Stimulated activated effector memory CD8-positive, alpha-beta T cell treated with anti-CD3 and anti-CD28 coated beads, Interleukin-12 subunit alpha, Interleukin-12 subunit beta, amount 100 ng/mL, for 72 hours (primary cell): ENCODE results near the gene SCYL3.

ENCODE experiments used
- ATAC-seq: fragments of 150-1000 bp; cut with Tn5 transposase; 2 replicates; pipeline ENCODE4 v1.10.0; 2021
- DNase-seq, 2 donors: peaks; one replicate each; pipeline ENCODE4 v3.0.0; 2021 to 2022; ENCODE audit warnings: low spot score in 2 of 2
- H3K27ac Mint-ChIP-seq: one replicate; pipeline ENCODE4 v1.8.0; 2022; ENCODE audit warnings: mild to moderate bottlenecking, mixed read lengths
- H3K36me3 Mint-ChIP-seq: one replicate; pipeline ENCODE4 v1.8.0; 2022; ENCODE audit warnings: mild to moderate bottlenecking, mixed read lengths
- H3K4me1 Mint-ChIP-seq: one replicate; pipeline ENCODE4 v1.8.0; 2022; ENCODE audit warnings: mixed read lengths
- H3K4me3 Mint-ChIP-seq: one replicate; pipeline ENCODE4 v1.8.0; 2022; ENCODE audit warnings: mild to moderate bottlenecking, mixed read lengths
- H3K9me3 Mint-ChIP-seq: one replicate; pipeline ENCODE4 v1.8.0; 2022; ENCODE audit warnings: mixed read lengths

The SCYL3 gene

GRCh38 chr1:169914531-169914930, 20.8 kb upstream of the SCYL3 start:
- no peak for DNase-seq
- peak overlapping the region; percentile 2 for H3K4me3 Mint-ChIP-seq
- H3K9me3 Mint-ChIP-seq, result no peaks in the 10 kb centered on the region
- no peak overlapping the region for H3K27ac Mint-ChIP-seq
- H3K4me1 Mint-ChIP-seq, result peaks cover 23% of the 10 kb centered on the region
- H3K36me3 Mint-ChIP-seq, result peaks cover 6% of the 10 kb centered on the region
- peak; percentile 87 for ATAC-seq

GRCh38 chr1:169909499-169909898, 15.8 kb upstream of the SCYL3 start:
- peaks cover 21% of the 10 kb centered on the region for H3K4me1 Mint-ChIP-seq
- ATAC-seq, result peak; percentile 56
- no peak overlapping the region for H3K4me3 Mint-ChIP-seq
- H3K9me3 Mint-ChIP-seq, result no peaks in the 10 kb centered on the region
- no peak for DNase-seq
- no peaks in the 10 kb centered on the region for H3K36me3 Mint-ChIP-seq
- peak overlapping the region; percentile 81 for H3K27ac Mint-ChIP-seq

GRCh38 chr1:169906938-169907337, 13.2 kb upstream of the SCYL3 start:
- Mint-ChIP-seq H3K36me3 (no peaks in the 10 kb centered on the region), H3K4me1 (peaks cover 33% of the 10 kb centered on the region), H3K9me3 (no peaks in the 10 kb centered on the region), H3K4me3 (no peak overlapping the region), H3K27ac (no peak overlapping the region)
- DNase-seq (no peak), ATAC-seq (no peak)

- Mint-ChIP-seq H3K9me3 (no peaks in the 10 kb centered on the region), H3K4me3 (no peak overlapping the region), H3K27ac (no peak overlapping the region), H3K4me1 (peaks cover 33% of the 10 kb centered on the region), H3K36me3 (no peaks in the 10 kb centered on the region)
- DNase-seq (no peak), ATAC-seq (no peak)
Observed at GRCh38 chr1:169904834-169905233, 11.1 kb upstream of the SCYL3 start.

GRCh38 chr1:169902751-169903150, 9.1 kb upstream of the SCYL3 start:
- H3K9me3 Mint-ChIP-seq, result no peaks in the 10 kb centered on the region
- DNase-seq (no peak), ATAC-seq (no peak)
- H3K27ac Mint-ChIP-seq, result peak overlapping the region; percentile 41
- H3K4me3 Mint-ChIP-seq, result no peak overlapping the region
- H3K4me1 Mint-ChIP-seq, result peaks cover 19% of the 10 kb centered on the region
- H3K36me3 Mint-ChIP-seq, result no peaks in the 10 kb centered on the region

- no peak overlapping the region for H3K27ac Mint-ChIP-seq
Observed at GRCh38 chr1:169901115-169901514, 7.4 kb upstream of the SCYL3 start.

GRCh38 chr1:169900571-169900970, 6.9 kb upstream of the SCYL3 start:
- Mint-ChIP-seq H3K36me3 (no peaks in the 10 kb centered on the region), H3K9me3 (no peaks in the 10 kb centered on the region), H3K4me3 (no peak overlapping the region), H3K27ac (no peak overlapping the region), H3K4me1 (peaks cover 24% of the 10 kb centered on the region)
- ATAC-seq, result no peak
- no peak for DNase-seq

More at GRCh38 chr1:169901115-169901514, 7.4 kb upstream of the SCYL3 start:
- H3K4me1 Mint-ChIP-seq, result peaks cover 23% of the 10 kb centered on the region
- DNase-seq, result no peak
- H3K9me3 Mint-ChIP-seq, result no peaks in the 10 kb centered on the region
- H3K4me3 Mint-ChIP-seq, result no peak overlapping the region
- ATAC-seq, result no peak
- no peaks in the 10 kb centered on the region for H3K36me3 Mint-ChIP-seq

GRCh38 chr1:169899519-169900217, 6.0 kb upstream of the SCYL3 start:
- H3K4me3 Mint-ChIP-seq, result no peak overlapping the region
- no peak for ATAC-seq
- H3K27ac Mint-ChIP-seq, result no peak overlapping the region
- peaks cover 22% of the 10 kb centered on the region for H3K4me1 Mint-ChIP-seq
- H3K36me3 Mint-ChIP-seq, result no peaks in the 10 kb centered on the region
- no peak for DNase-seq
- H3K9me3 Mint-ChIP-seq, result no peaks in the 10 kb centered on the region

- Mint-ChIP-seq H3K27ac (no peak overlapping the region), H3K4me1 (peaks cover 23% of the 10 kb centered on the region), H3K4me3 (no peak overlapping the region), H3K9me3 (no peaks in the 10 kb centered on the region), H3K36me3 (peaks cover 21% of the 10 kb centered on the region)
- ATAC-seq, result no peak
- DNase-seq, result no peak
Observed at GRCh38 chr1:169896013-169896412, 2.3 kb upstream of the SCYL3 start.

- ATAC-seq (no peak), DNase-seq (no peak)
- H3K27ac Mint-ChIP-seq, result peak overlapping the region; percentile 100
- H3K4me3 Mint-ChIP-seq, result peak overlapping the region; percentile 80
- peaks cover 35% of the 10 kb centered on the region for H3K4me1 Mint-ChIP-seq
- H3K9me3 Mint-ChIP-seq, result no peaks in the 10 kb centered on the region
- H3K36me3 Mint-ChIP-seq, result peaks cover 23% of the 10 kb centered on the region
Observed at GRCh38 chr1:169894424-169895145, 889 bp upstream of the SCYL3 start.

GRCh38 chr1:169892927-169893644, 610 bp downstream of the SCYL3 start:
- H3K4me3 Mint-ChIP-seq, result peak overlapping the region; percentile 80
- no peaks in the 10 kb centered on the region for H3K9me3 Mint-ChIP-seq
- peaks cover 32% of the 10 kb centered on the region for H3K36me3 Mint-ChIP-seq
- peaks cover 40% of the 10 kb centered on the region for H3K4me1 Mint-ChIP-seq
- ATAC-seq (no peak), DNase-seq (no peak)
- peak overlapping the region; percentile 100 for H3K27ac Mint-ChIP-seq

- Mint-ChIP-seq H3K27ac (peak overlapping the region; percentile 100), H3K36me3 (peaks cover 39% of the 10 kb centered on the region), H3K4me1 (peaks cover 40% of the 10 kb centered on the region), H3K9me3 (no peaks in the 10 kb centered on the region), H3K4me3 (peak overlapping the region; percentile 80)
- DNase-seq (no peak), ATAC-seq (no peak)
Observed at GRCh38 chr1:169892176-169892926, 1.3 kb downstream of the SCYL3 start.

- no peaks in the 10 kb centered on the region for H3K9me3 Mint-ChIP-seq
- H3K36me3 Mint-ChIP-seq, result peaks cover 48% of the 10 kb centered on the region
- peak overlapping the region; percentile 80 for H3K4me3 Mint-ChIP-seq
- DNase-seq (no peak), ATAC-seq (no peak)
- peaks cover 40% of the 10 kb centered on the region for H3K4me1 Mint-ChIP-seq
- H3K27ac Mint-ChIP-seq, result peak overlapping the region; percentile 100
Observed at GRCh38 chr1:169891539-169891885, 2.2 kb downstream of the SCYL3 start.

GRCh38 chr1:169890761-169891538, 2.7 kb downstream of the SCYL3 start:
- Mint-ChIP-seq H3K4me1 (peaks cover 41% of the 10 kb centered on the region), H3K4me3 (peak overlapping the region; percentile 80), H3K36me3 (peaks cover 53% of the 10 kb centered on the region), H3K27ac (peak overlapping the region; percentile 100), H3K9me3 (no peaks in the 10 kb centered on the region)
- ATAC-seq, result peak; percentile 49
- peak; percentile 11 to 72 for DNase-seq
